Upper lobe of left lung (tissue), 6 donors: Measurements from ENCODE around the gene CFAP52. TPM values are rescaled to one million over a fixed set of nuclear protein-coding genes. Genes with fewer than 3 reads are reported as not detected.
A peak's percentile ranks its signal among the peaks of the same experiment; 100 is the strongest.
"Not testable (repeated sequence)": the region's sequence is repeated elsewhere in the genome, so short reads cannot be mapped to it uniquely, and the experiment has no call there.

ENCODE experiments used
- ATAC-seq, 2 donors: fragments of 200-7000 bp; cut with Tn5 transposase; one replicate each; pipeline ENCODE4 v1.9.1; 2022; ENCODE audit warnings: mild to moderate bottlenecking in 2 of 2, moderate library complexity in 2 of 2; ENCODE audit not compliant: low FRiP score in 2 of 2
- DNase-seq, 2 donors: peaks; one replicate each; pipeline ENCODE4 v3.0.0-alpha.2; 2019 to 2020
- H3K27ac ChIP-seq, 4 donors: fragments of 200-600 bp; sonication (generic); one replicate each; pipeline ENCODE4 v1.5.1; 2016 to 2019
- H3K27me3 ChIP-seq, 4 donors: fragments of 200-600 bp; sonication (generic); one replicate each; pipeline ENCODE4 v1.5.1; 2017 to 2019
- H3K36me3 ChIP-seq, 4 donors: fragments of 200-600 bp; sonication (generic); one replicate each; pipeline ENCODE4 v1.5.1; 2016 to 2019
- H3K4me1 ChIP-seq, 4 donors: fragments of 200-600 bp; sonication (generic); one replicate each; pipeline ENCODE4 v1.5.1; 2018 to 2019
- H3K4me3 ChIP-seq, 4 donors: fragments of 200-600 bp; sonication (generic); one replicate each; pipeline ENCODE4 v1.5.1; 2017 to 2019; ENCODE audit warnings: mild to moderate bottlenecking in 2 of 4, moderate library complexity in 1 of 4
- H3K9me3 ChIP-seq, 4 donors: fragments of 200-600 bp; sonication (generic); one replicate each; pipeline ENCODE4 v1.5.1; 2018 to 2019
- CTCF ChIP-seq, 6 experiments: fragments of 450-650 bp in 4 of 6; fragments of 200-600 bp in 2 of 6; sonication (generic) in 2 of 6; IDR thresholded peaks; one replicate each; pipeline ENCODE4 v1.5.1; 2016 to 2019; ENCODE audit warnings: antibody characterized with exemption in 6 of 6
- EP300 ChIP-seq, 4 donors: sonication (generic); formaldehyde crosslinking; IDR thresholded peaks; one replicate each; pipeline ENCODE4 v1.5.1; 2017; ENCODE audit warnings: antibody characterized with exemption in 4 of 4, control low read depth in 2 of 4
- POLR2A ChIP-seq, 4 donors: fragments of 450-650 bp; IDR thresholded peaks; one replicate each; pipeline ENCODE4 v1.5.1; 2016 to 2017; ENCODE audit warnings: antibody characterized with exemption in 4 of 4, mild to moderate bottlenecking in 2 of 4
- POLR2AphosphoS5 ChIP-seq, 2 donors: sonication (generic); formaldehyde crosslinking; IDR thresholded peaks; one replicate each; pipeline ENCODE4 v1.5.1; 2017; ENCODE audit warnings: antibody characterized with exemption in 2 of 2
- WGBS, 2 donors: methylation state at CpG; one replicate each; pipeline ENCODE4 v1.1.5; 2017 to 2018; 5-methylcytosine and 5-hydroxymethylcytosine counted together
- total RNA-seq, 6 donors: library from RNA; depleted of rRNA in 4 of 6; stranded (reverse); fragments of >200 nt in 4 of 6; gene quantifications; one replicate each; pipeline versions ENCODE4 v1.1.0 to v1.2.1, GENCODE V29; 2016 to 2021
- donor health status: DM: no; HTN: no; CAD: no; lungs with moderate emphysema.
- donor health status: DM: no; HTN: yes; CAD: no; lungs with severe emphysema.

The CFAP52 gene
- total RNA-seq, 6 donors from 2014 or later, result 0.72 to 69.0 (median 12.5) TPM

GRCh38 chr17:9541718-9542117 is 34.7 kb upstream of the CFAP52 start:
- no peaks in the 10 kb centered on the region for H3K27me3 ChIP-seq
- H3K36me3 ChIP-seq, result peaks cover 0 to 17% (median 2%) of the 10 kb centered on the region in 4 donors
- DNase-seq (no peak), ATAC-seq (no peak)
- H3K4me3 ChIP-seq, result no peak overlapping the region
- no peaks in the 10 kb centered on the region for H3K9me3 ChIP-seq
- H3K27ac ChIP-seq, result no peak overlapping the region
- TF ChIP-seq POLR2A (IDR thresholded peaks at IDR 0.05), result no peak
- 95 to 97% methylated on average over 4 of the region's 4 CpGs for WGBS, 2 donors
- no peaks in the 10 kb centered on the region for H3K4me1 ChIP-seq

- TF ChIP-seq POLR2A (IDR thresholded peaks at IDR 0.05) (no peak), EP300 (IDR thresholded peaks at IDR 0.05) (no peak), POLR2AphosphoS5 (IDR thresholded peaks at IDR 0.05) (no peak), CTCF (IDR thresholded peaks at IDR 0.05) (no peak)
- ATAC-seq, result no peak
- 90 to 92% methylated on average over 7 of the region's 7 CpGs for WGBS, 2 donors
Measured at GRCh38 chr17:9544221-9544620, 32.2 kb upstream of the CFAP52 start.

DNA sequence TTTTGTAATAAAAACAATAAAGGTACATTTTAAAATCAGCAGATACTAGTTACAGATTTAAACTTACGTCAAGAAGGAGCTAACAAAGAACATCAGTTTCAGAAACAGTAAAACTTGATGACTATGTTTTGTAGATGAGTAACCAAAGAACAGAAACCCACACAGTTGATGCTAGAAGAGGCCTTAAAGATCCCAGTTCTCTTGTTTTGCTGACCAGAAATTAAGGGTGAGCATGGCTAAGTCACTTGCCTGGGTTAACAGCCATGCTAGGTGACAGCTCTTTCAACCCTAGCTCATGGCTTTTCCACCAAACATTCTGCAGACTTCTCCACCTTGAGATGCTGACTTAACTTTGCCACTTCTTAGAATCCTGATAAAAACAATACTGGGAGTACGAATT is 27.2 kb upstream of the CFAP52 start:
- no peaks in the 10 kb centered on the region for H3K27me3 ChIP-seq
- no peaks in the 10 kb centered on the region for H3K4me1 ChIP-seq

More at GRCh38 chr17:9544221-9544620, 32.2 kb upstream of the CFAP52 start:
- Histone ChIP-seq H3K27me3 (no peaks in the 10 kb centered on the region), H3K36me3 (peaks cover 0 to 17% (median 2%) of the 10 kb centered on the region in 4 donors), H3K4me1 (no peaks in the 10 kb centered on the region), H3K9me3 (no peaks in the 10 kb centered on the region), H3K27ac (no peak overlapping the region), H3K4me3 (no peak overlapping the region)
- DNase-seq, result no peak

GRCh38 chr17:9553181-9553580 is 23.3 kb upstream of the CFAP52 start:
- no peaks in the 10 kb centered on the region for H3K4me1 ChIP-seq
- H3K27ac ChIP-seq, result no peak overlapping the region
- 96 to 100% methylated on average over 2 of the region's 2 CpGs for WGBS, 2 donors
- H3K27me3 ChIP-seq, result no peaks in the 10 kb centered on the region
- no peak overlapping the region for H3K4me3 ChIP-seq
- H3K36me3 ChIP-seq, result peaks cover 0 to 32% (median 3%) of the 10 kb centered on the region in 4 donors
- no peaks in the 10 kb centered on the region for H3K9me3 ChIP-seq
- TF ChIP-seq EP300 (IDR thresholded peaks at IDR 0.05) (no peak), POLR2AphosphoS5 (IDR thresholded peaks at IDR 0.05) (no peak), POLR2A (IDR thresholded peaks at IDR 0.05) (no peak)
- ATAC-seq (no peak), DNase-seq (no peak)

More for the DNA sequence above, 27.2 kb upstream of the CFAP52 start:
- Histone ChIP-seq H3K9me3 (no peaks in the 10 kb centered on the region), H3K4me3 (no peak overlapping the region), H3K27ac (no peak overlapping the region), H3K36me3 (peaks cover 0 to 25% (median 3%) of the 10 kb centered on the region in 4 donors)
- ATAC-seq, result no peak
- DNase-seq, result no peak
- TF ChIP-seq EP300 (IDR thresholded peaks at IDR 0.05) (no peak), POLR2AphosphoS5 (IDR thresholded peaks at IDR 0.05) (no peak), POLR2A (IDR thresholded peaks at IDR 0.05) (no peak), CTCF (IDR thresholded peaks at IDR 0.05) (no peak)
- WGBS, 2 donors, result 91 to 98% methylated on average over 2 of the region's 2 CpGs

DNA sequence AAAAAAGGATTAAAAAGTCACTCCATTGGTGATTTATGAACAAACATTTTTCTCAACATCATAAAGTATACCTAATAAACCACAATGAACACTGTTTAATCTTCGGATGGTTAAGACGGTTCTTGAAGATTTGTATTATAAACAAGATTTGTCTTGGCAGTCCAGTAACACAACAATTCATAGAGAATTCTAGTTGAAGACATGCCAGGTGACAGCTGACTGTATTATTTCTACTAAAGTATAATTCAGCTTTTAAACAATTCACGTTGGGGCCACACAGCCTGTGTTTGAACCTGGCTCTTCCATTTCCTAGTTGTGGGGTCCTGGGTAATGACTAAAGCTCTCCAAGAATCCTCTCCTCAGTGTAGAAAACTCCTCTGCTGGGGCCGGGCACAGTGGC is 22.8 kb upstream of the CFAP52 start:
- H3K9me3 ChIP-seq, result no peaks in the 10 kb centered on the region
- 88% methylated on average over 4 of the region's 4 CpGs for WGBS, 2 donors
- no peaks in the 10 kb centered on the region for H3K27me3 ChIP-seq
- TF ChIP-seq CTCF (IDR thresholded peaks at IDR 0.05) (no peak), POLR2A (IDR thresholded peaks at IDR 0.05) (no peak)
- peaks cover 0 to 32% (median 3%) of the 10 kb centered on the region in 4 donors for H3K36me3 ChIP-seq
- no peaks in the 10 kb centered on the region for H3K4me1 ChIP-seq
- DNase-seq, result no peak
- no peak overlapping the region for H3K4me3 ChIP-seq
- no peak for ATAC-seq
- H3K27ac ChIP-seq, result no peak overlapping the region

GRCh38 chr17:9554715-9555114 is 21.7 kb upstream of the CFAP52 start:
- not testable (repeated sequence) for H3K4me1 ChIP-seq, ATAC-seq, H3K27me3 ChIP-seq, H3K9me3 ChIP-seq, H3K4me3 ChIP-seq, H3K27ac ChIP-seq, DNase-seq
- H3K36me3 ChIP-seq, result peaks cover 0 to 32% (median 3%) of the 10 kb centered on the region in 4 donors
- WGBS, 2 donors, result 73 to 91% methylated on average over 6 of the region's 6 CpGs
- TF ChIP-seq CTCF (IDR thresholded peaks at IDR 0.05), result peak in 3 of 6 experiments; percentile 12 to 19 (median 12)
